WERI-Rb-1 (cell line): Measurements from ENCODE around the gene CYTH2.

Source experiments
- DNase-seq: peaks from one replicate; pipeline ENCODE4 v3.0.0-alpha.2; 2020
- H3K27ac ChIP-seq: fragments of 250-450 bp; sonication (Bioruptor Pico); 2 replicates; pipeline ENCODE4 v1.5.1; 2020; ENCODE audit warnings: mild to moderate bottlenecking, moderate library complexity
- H3K27me3 ChIP-seq: fragments of 250-450 bp; sonication (Bioruptor Pico); 2 replicates; pipeline ENCODE4 v1.5.1; 2021; ENCODE audit warnings: mild to moderate bottlenecking, low read depth, moderate library complexity; ENCODE audit not compliant: insufficient read depth, severe bottlenecking
- H3K36me3 ChIP-seq: fragments of 250-450 bp; sonication (Bioruptor Pico); 2 replicates; pipeline ENCODE4 v1.5.1; 2020; ENCODE audit warnings: mild to moderate bottlenecking, moderate library complexity
- H3K4me3 ChIP-seq: 2 replicates; pipeline ENCODE4 v1.5.1; 2011; ENCODE audit warnings: low read depth, mild to moderate bottlenecking, control low read depth, low read length
- H3K9me3 ChIP-seq: fragments of 250-450 bp; sonication (Bioruptor Pico); 2 replicates; pipeline ENCODE4 v1.5.1; 2021; ENCODE audit warnings: mild to moderate bottlenecking, moderate library complexity; ENCODE audit not compliant: severe bottlenecking
- CTCF ChIP-seq: IDR thresholded peaks from 2 replicates; pipeline ENCODE4 v1.5.1; 2011; ENCODE audit warnings: low read depth, mild to moderate bottlenecking, control low read depth, inconsistent platforms, low read length

CYTH2 gene

GRCh38 chr19:48476176-48476575 lies 7.0 kb downstream of the CYTH2 start:
- Histone ChIP-seq H3K9me3 (no peaks in the 10 kb centered on the region), H3K36me3 (peaks cover 78% of the 10 kb centered on the region), H3K4me3 (no peak overlapping the region), H3K27me3 (no peaks in the 10 kb centered on the region), H3K27ac (no peak overlapping the region)
- no peak for DNase-seq
- no peak for TF ChIP-seq CTCF

GRCh38 chr19:48477067-48477685 lies 8.0 kb downstream of the CYTH2 start:
- DNase-seq = no peak
- peaks cover 75% of the 10 kb centered on the region for H3K36me3 ChIP-seq
- no peak overlapping the region for H3K4me3 ChIP-seq
- H3K9me3 ChIP-seq = no peaks in the 10 kb centered on the region
- no peaks in the 10 kb centered on the region for H3K27me3 ChIP-seq
- TF ChIP-seq CTCF = no peak
- no peak overlapping the region for H3K27ac ChIP-seq

GRCh38 chr19:48477698-48478338 lies 8.6 kb downstream of the CYTH2 start:
- TF ChIP-seq CTCF = no peak
- Histone ChIP-seq H3K4me3 (no peak overlapping the region), H3K27ac (no peak overlapping the region), H3K36me3 (peaks cover 71% of the 10 kb centered on the region), H3K27me3 (no peaks in the 10 kb centered on the region), H3K9me3 (no peaks in the 10 kb centered on the region)
- no peak for DNase-seq

- TF ChIP-seq CTCF = no peak
- Histone ChIP-seq H3K27ac (no peak overlapping the region), H3K27me3 (no peaks in the 10 kb centered on the region), H3K4me3 (no peak overlapping the region), H3K36me3 (peaks cover 64% of the 10 kb centered on the region), H3K9me3 (no peaks in the 10 kb centered on the region)
- no peak for DNase-seq
Measured at GRCh38 chr19:48478339-48479256, 9.4 kb downstream of the CYTH2 start.

GRCh38 chr19:48479686-48480085 lies 10.5 kb downstream of the CYTH2 start:
- peaks cover 60% of the 10 kb centered on the region for H3K36me3 ChIP-seq
- TF ChIP-seq CTCF = no peak
- no peaks in the 10 kb centered on the region for H3K9me3 ChIP-seq
- no peaks in the 10 kb centered on the region for H3K27me3 ChIP-seq
- no peak overlapping the region for H3K27ac ChIP-seq
- H3K4me3 ChIP-seq = no peak overlapping the region
- DNase-seq = no peak
